ENCODE measurements around the gene GPR34. TPM values are rescaled to one million over a fixed set of nuclear protein-coding genes. Genes with fewer than 3 reads are reported as not detected.

Gene GPR34
- total RNA-seq, 2 donors from 2014 or later = 3.8 to 8.5 TPM

DNA sequence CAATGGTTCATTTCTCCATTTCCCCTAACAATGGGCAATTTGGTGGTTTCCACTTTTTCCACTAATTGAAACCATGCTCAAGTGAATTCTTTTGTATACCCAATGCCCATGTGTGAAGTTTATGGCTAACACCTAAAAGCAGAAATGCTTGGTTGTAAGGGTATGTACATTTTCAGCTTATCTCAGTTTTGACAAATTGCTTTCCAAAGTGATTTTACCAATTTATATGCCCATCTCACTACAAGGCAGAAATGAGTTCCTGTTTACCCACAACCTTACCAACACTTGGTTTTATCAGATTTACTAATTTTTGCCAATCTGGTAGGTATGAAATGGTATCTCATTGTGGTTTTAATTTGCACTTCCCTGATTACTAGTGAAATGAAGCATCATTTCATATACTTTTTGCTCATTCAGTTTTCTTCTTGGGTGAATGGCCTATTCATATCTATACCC lies 14.8 kb downstream of the GPR34 start:
- TF ChIP-seq CTCF (IDR thresholded peaks at IDR 0.05) = no peak
- Histone ChIP-seq H3K4me3 (no peak overlapping the region), H3K27me3 (no peaks in the 10 kb centered on the region), H3K27ac (no peak overlapping the region), H3K36me3 (no peaks in the 10 kb centered on the region), H3K4me1 (no peaks in the 10 kb centered on the region), H3K9me3 (no peaks in the 10 kb centered on the region)
- no peak for DNase-seq (ENCODE audit: low spot score)

DNA sequence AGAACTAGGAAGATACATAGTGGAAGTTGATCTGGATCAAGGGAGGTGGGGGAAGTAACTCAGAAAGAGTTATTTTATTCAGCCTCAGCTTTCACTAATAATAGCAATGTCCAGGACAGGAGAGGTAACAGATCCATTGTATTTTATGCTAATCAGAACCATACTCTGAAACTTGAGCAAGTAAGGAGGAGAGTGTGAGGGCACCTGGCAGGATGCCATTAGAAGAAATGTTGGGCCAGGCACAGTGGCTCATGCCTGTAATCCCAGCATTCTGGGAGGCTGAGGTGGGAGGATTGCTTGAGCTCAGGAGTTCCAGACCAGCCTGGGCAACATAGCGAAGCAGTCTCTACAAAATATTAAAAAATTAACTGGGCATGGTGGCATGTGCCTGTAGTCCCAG lies 16.3 kb downstream of the GPR34 start:
- H3K4me1 ChIP-seq = no peaks in the 10 kb centered on the region
- no peak overlapping the region for H3K27ac ChIP-seq
- no peaks in the 10 kb centered on the region for H3K9me3 ChIP-seq
- TF ChIP-seq CTCF (IDR thresholded peaks at IDR 0.05) = no peak
- H3K4me3 ChIP-seq = no peak overlapping the region
- no peaks in the 10 kb centered on the region for H3K36me3 ChIP-seq
- no peaks in the 10 kb centered on the region for H3K27me3 ChIP-seq
- no peak for DNase-seq (ENCODE audit: low spot score)

DNA sequence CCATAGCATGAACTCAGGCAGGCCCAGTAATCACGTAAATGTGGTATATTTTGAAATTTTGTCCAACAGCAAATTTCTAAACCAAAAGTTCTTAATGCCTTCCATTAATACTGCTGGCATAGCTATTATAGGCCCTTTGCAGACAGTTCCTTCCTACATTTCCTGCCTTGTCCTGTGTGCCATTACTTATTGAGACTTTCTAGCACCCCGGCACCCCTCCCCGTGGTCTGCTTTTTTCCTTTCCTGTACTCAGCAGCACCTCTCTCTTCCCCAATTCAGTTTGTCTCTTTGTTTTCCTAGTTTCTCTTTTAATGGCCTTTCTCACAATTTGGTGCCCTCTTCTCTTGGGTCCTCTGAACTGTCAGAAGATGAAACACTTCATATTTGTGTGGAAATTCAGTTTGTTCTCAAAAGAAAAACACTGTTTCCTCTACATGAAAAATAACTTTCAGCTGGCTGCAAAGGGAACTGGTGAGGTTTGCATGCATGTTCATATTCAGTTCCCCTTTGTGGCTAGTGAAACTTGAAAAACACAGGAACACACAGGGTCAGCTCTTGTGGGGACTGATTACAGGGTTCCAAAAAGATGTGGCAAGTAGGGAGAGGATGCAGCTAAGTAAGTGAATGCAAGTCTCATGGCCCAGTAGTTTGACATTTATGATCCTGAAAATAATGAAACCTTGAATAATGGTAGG lies 17.1 kb downstream of the GPR34 start:
- no peaks in the 10 kb centered on the region for H3K27me3 ChIP-seq
- TF ChIP-seq CTCF (IDR thresholded peaks at IDR 0.05) = no peak

GRCh38 chrX:41707218-41707617 lies 18.4 kb downstream of the GPR34 start:
- TF ChIP-seq CTCF (IDR thresholded peaks at IDR 0.05) = no peak
- no peak for DNase-seq (ENCODE audit: low spot score)
- no peak overlapping the region for H3K27ac ChIP-seq

More for the DNA sequence above, 17.1 kb downstream of the GPR34 start:
- no peak for DNase-seq (ENCODE audit: low spot score)
- Histone ChIP-seq H3K4me1 (no peaks in the 10 kb centered on the region), H3K9me3 (no peaks in the 10 kb centered on the region), H3K27ac (no peak overlapping the region), H3K4me3 (no peak overlapping the region), H3K36me3 (no peaks in the 10 kb centered on the region)

GRCh38 chrX:41708486-41708885 lies 19.7 kb downstream of the GPR34 start:
- H3K9me3 ChIP-seq = no peaks in the 10 kb centered on the region
- no peak for DNase-seq (ENCODE audit: low spot score)
- H3K36me3 ChIP-seq = no peaks in the 10 kb centered on the region
- no peaks in the 10 kb centered on the region for H3K4me1 ChIP-seq
- H3K4me3 ChIP-seq = no peak overlapping the region
- no peaks in the 10 kb centered on the region for H3K27me3 ChIP-seq
- no peak for TF ChIP-seq CTCF (IDR thresholded peaks at IDR 0.05)
- H3K27ac ChIP-seq = no peak overlapping the region

More at GRCh38 chrX:41707218-41707617, 18.4 kb downstream of the GPR34 start:
- Histone ChIP-seq H3K9me3 (no peaks in the 10 kb centered on the region), H3K4me3 (no peak overlapping the region), H3K36me3 (no peaks in the 10 kb centered on the region), H3K27me3 (no peaks in the 10 kb centered on the region), H3K4me1 (no peaks in the 10 kb centered on the region)

All from right atrium auricular region (tissue), 2 donors.